GM19025 (cell line): Measurements from ENCODE around the gene CRAMP1.

Experiments used
- ATAC-seq: cut with Tn5 transposase; IDR thresholded peaks from one replicate; pipeline ENCODE4 v1.9.1; 2021; ENCODE audit warnings: mild to moderate bottlenecking, low read depth, moderate library complexity; ENCODE audit not compliant: unreplicated experiment

CRAMP1 gene

DNA sequence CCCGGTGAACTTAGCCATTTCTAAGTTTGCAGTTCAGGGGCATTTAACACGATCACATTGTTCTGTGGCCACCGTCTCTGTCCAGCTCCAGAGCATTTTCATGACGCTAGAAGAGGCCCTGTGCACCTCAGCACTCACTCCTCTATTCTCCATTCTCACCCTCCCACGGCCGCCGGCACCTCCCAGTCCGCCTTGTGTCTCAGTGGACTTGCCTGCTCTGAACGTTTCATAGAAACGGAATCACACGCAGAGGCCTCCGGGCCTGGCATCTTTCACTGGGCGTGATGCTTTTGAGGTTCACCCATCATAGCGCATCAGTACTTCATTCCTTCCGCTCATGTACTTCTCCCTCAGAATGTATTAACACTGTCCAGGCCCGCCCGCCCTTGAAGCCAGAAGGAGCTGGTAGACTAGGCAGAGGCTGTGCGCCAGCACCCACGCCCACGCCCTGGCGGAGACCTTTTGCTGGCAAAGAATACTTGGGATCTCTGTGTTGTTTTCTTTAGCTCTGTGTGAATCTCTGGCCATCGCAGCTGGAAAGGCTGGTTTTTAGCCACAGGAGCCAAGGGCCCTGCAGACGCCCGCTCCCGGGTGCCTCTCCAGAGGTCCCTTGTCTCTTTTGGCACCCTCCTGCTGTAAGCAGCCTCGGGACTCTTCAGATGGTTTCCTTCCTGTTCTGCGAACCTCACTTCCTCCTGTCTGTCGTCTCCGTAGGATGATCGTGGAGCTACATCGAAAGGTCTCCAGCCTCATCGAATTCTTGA lies 42.5 kb downstream of the CRAMP1 start:
- ATAC-seq, result no peak

DNA sequence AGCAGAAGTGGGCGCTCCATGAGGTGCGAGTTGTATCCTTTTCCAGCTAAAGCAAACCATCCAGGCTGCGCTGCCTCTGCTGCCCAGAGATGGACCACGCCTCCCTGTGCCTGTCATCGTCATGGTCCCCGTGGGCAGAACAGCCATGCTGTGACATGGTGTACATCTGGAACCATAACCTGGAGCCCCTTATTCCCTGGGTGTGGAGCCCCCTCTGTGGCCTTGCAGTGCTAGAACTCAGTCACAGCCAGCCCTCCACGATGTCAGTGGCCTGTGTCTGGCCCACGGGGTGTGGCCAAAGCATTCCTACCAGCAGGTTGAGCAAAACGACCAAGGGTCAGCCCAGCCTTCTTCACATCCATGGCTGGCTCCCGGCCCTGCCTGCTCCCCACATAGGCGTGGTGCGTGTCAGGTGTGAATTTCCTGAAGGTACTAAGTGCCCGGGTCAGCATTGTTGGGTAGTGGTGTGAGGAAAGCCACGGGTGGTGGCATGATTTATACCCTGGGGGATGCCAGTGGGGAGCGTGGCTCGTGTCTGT lies 43.2 kb downstream of the CRAMP1 start:
- no peak for ATAC-seq

DNA sequence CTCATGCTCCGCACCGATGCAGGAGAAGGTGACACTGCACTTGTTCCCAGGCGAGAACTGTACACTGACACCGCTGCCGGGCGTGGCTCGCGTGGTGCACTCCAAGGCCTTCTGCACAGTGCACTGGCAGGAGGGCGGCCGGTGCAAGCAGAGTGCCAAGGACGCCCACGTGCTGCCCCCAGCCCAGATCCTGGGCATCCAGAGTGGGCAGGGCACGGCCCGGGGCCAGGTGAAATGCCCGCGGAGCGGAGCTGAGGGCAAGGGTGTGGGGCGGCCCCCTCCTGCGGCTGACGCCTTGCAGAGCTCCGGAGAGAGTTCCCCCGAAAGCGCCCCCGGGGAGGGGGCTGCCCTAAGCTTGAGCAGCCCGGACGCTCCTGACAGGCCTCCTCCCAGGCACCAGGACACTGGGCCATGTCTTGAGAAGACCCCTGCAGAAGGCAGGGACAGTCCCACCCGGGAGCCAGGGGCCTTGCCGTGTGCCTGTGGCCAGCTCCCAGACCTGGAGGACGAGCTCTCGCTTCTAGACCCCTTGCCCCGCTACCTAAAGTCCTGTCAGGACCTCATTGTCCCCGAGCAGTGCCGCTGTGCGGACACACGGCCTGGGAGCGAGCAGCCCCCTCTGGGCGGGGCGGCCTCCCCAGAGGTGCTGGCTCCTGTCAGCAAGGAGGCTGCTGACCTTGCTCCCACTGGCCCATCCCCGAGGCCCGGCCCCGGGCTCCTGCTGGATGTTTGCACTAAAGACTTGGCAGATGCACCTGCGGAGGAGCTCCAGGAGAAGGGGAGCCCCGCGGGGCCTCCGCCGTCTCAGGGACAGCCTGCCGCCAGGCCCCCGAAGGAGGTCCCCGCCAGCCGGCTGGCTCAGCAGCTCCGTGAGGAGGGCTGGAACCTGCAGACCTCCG lies 44.0 kb downstream of the CRAMP1 start:
- no peak for ATAC-seq

DNA sequence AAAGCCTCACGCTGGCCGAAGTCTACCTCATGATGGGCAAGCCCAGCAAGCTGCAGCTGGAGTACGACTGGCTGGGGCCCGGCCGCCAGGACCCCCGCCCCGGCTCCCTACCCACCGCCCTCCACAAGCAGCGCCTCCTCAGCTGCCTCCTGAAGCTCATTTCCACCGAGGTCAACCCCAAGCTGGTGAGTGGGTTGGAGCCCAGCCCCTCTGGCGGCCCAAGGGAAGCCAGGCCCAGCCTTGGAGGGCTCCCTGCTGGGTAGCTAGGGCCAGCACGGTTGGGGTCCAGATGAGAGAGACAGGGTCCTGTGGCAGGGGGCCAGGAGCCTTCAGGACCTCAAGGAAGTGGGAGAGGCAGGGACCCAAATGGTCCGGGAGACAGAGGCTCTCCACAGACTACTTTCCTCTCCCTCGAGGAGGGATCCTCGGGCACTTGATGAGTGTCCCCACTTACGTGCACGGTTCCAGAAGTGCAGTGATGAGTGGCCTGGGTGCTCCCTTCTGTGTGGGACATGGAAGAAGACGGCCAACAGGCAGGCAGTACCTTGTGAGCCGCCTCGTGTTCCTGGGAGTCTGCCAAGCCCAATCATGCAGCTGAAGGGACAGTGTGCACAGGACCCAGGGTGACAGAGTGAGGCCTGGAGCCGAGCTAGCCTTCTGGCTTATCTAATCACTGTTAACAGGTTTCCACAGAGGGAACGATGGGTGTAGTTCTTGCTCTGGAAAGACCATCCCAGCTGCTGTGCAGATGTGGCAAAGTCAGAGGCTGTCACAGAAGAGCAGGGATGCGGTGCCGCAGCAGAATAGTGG lies 44.9 kb downstream of the CRAMP1 start:
- ATAC-seq, result no peak

DNA sequence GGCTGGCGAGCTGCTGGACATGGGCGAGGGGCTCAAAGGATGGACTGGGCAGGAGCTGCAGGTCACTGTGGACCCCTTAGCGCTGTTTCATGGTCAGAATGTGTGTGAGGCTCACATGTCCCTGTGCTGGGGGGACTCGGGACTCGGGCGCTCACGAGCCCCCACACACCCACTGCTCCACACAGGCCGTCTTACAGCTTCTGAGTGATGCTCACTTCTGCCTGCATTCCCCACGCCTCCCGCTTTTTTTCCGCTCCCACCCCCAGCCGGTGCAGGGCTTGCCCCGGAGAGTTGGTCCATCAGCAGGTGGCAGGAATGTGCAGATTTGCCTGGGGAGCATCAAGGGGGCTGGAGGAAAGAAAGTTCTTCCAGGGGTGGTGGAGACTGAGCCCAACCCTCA lies 45.7 kb downstream of the CRAMP1 start:
- no peak for ATAC-seq

DNA sequence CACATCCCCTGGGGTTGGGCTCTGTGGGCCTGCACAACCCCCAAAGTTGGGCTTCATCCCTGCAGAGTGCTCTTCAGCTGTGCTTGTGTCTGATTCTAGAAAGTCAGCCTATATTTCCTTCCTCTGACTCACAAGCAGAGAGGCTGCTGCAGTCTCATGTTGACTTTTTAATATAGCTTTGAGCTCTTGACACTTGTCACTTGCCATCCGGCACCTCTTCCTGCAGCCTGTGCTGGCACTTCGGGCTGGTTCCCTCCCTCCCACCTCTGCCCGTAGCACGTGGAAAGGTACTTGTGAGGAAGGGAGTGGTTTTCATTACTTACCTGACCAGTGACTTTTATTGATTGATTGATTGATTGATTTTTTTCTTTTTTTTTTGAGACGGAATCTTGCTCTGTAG lies 46.9 kb downstream of the CRAMP1 start:
- no peak for ATAC-seq

DNA sequence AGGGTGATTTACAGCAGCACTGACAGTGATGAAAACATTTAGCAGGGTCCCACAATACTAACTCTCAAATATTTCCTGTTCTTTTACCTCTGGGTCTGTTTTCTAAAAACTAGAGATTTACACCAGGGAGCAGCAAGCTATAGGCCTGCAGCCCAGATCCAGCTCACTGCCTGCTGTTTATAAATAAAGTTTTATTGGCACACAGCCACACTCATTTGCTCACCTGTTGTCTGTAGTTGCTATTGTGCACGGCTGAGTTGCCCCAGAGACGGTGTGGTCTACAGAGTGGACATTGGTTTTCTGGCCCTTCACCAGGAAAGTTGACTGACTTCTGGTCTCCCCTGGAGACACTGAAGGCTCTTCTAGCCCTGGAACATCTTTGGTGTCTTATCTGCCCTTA lies 49.7 kb downstream of the CRAMP1 start:
- ATAC-seq, result no peak

DNA sequence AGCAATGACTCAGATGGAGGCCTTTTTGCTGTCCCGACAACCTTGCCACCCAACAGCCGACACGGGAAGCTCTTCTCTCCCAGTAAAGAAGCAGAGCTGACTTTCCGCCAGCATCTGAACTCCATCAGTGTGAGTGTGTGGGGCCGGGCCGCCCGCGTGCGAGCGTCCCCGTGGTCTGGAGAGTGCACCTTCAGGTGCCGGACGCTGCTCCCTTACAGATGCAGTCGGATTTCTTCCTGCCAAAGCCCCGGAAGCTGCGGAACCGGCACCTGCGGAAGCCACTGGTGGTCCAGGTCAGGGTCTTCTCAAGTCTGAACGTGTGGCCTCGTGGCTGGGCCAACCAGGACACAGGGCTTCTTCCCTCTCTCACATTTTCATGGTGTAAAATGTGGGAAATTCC lies 50.4 kb downstream of the CRAMP1 start:
- ATAC-seq, result no peak

DNA sequence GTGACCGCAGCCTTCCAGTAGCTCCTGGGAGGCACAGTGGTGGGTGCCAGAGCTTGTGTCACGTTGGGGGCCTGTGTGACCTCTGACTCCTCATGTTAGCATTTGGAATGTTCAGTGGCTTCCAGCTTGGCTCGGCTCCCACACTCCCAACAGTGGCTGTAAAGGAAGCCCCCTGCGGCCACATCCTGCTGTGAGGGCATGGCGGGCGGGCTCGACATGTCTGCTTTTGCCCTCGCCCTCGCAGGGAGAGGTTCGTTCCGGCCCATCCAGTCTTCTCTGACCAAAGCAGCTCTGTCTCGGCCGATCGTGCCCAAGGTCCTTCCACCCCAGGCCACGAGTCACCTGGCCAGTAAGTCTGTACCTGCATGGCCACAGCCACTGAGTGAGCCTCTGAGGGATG lies 53.7 kb downstream of the CRAMP1 start:
- no peak for ATAC-seq

DNA sequence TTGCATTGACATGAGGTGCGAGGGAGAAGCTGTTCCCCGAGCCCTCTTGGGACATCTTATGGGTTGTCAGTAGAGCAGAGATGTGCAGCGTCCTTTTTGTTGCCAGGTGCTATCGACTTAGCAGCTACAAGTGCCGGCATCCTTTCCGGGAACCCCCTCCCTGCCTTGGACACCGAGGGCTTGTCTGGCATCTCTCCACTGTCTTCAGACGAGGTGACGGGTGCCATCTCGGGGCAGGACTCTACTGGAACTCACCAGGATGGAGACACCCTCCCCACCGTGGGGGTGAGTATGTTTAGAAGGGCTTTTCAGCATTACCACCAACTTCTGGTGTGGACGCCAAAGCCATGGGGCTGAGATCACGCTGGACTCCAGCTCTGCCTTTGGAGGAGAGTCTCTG lies 54.2 kb downstream of the CRAMP1 start:
- ATAC-seq, result no peak

DNA sequence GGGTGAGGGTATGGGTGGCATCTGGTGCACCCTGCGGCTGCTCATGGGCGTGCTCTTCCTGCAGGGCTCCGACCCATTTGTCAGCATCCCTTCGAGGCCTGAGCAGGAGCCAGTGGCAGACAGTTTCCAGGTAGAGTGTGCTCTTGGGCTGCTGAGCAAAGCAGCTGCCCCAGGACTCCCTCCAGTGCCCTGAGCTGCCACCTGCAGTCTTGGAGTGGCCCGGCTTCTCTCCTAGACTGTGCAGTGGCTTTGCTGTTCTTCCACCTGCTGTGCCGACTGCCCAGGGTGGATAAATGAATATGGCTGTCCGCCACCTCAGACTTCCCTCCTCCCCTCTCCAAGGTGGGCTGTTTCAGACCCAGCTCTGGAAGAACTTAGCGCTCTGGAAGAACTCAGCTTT lies 55.1 kb downstream of the CRAMP1 start:
- no peak for ATAC-seq

DNA sequence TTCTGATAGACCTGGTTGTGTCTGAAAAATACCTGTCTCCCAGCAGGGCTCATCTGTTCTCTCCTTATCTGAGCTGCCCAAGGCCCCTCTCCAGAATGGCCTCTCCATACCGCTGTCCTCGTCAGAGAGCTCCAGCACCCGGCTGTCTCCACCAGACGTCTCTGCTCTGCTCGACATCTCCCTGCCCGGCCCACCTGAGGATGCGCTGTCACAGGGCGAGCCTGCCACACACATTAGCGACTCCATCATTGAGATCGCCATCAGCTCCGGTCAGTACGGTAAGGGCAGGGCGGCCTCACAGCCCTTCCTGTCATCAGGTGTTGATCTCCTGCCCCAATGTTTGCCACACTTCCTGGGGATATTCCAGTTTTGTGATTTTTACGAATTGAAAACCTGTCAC lies 55.8 kb downstream of the CRAMP1 start:
- ATAC-seq, result no peak

DNA sequence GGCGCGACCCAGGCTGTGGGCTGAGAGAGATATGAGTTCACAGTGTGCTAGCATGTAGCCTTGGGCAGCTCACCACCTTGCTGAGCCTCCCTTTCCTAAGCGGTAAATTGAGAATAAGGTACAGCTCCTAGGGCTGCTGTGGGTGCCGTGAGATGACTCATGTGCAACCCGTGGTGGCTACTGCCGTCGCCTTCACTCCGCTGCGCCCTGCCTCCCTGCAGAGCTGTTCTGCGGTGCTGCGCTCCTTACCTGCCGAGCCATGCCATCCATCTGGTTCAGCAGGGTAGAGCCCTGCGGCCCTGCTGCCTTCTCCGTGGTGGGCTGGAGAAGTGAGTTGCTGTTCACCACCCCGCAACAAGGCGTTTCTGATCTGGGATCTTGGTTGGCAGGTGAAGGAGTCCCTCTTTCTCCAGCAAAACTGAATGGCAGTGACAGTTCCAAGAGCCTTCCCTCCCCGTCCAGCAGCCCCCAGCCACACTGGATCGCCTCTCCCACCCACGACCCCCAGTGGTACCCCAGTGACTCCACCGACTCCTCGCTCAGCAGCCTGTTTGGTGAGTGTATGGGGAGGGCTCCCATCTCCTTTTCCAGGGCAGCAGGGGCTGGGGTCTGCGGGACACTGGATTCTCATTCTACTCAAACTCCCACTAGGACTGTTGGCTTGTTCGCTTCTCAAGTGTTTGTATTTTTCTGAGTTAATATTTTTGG lies 56.6 kb downstream of the CRAMP1 start:
- no peak for ATAC-seq

DNA sequence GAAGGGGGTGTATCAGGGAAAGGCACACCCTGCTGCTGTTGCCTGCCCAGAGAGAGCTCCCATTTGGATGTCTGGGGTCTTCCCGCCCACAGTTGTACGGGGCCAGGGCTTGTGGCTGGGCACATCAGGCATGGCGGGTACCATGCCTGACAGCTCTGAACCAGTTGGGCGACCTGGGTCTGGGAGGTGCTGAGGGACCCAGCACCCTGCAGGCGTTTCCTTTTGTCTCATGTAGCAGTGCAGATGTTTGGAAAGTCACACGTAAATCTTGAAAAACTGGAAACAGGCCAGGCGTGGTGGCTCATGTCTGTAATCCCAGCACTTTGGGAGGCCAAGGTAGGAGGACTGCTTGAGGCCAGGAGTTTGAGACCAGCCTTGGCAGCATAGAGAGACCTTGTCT lies 57.5 kb downstream of the CRAMP1 start:
- ATAC-seq, result no peak

DNA sequence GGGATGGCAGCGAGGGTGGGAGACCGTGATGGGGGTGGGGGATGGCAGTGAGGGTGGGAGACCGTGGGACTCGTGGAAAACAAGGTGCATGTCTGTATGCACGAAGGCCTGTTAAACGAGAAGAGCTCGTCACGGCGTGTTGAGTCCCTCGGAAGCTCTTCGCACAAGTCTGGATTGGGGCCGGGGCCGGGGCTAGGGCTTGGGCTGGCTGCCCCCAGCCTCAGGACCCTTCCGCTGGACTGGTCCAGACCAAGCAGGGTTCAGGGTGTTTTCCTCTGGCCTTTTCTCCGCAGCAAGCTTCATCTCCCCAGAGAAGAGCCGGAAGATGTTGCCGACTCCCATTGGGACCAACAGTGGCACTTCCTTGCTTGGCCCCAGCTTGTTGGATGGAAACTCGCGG lies 58.2 kb downstream of the CRAMP1 start:
- no peak for ATAC-seq

DNA sequence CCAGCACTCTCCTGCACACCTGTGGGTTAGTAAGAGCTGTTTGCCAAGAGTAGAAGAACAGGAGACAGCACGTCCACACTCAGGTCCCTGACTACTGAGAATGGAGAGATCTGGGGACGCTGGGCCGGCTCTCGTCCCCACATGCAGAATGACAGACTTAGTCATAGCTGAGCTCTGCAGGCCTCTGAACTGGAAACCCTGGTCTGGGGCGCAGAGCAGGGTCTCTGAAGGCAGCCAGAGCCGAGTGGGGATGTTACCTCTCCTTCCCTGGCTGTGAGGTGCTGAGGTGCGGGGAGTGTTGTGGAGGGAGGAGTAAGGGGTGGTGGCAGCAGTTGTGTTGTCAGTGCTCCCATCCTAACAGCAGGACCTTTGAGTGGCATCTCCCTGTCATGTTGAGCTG lies 58.7 kb downstream of the CRAMP1 start:
- ATAC-seq, result no peak

DNA sequence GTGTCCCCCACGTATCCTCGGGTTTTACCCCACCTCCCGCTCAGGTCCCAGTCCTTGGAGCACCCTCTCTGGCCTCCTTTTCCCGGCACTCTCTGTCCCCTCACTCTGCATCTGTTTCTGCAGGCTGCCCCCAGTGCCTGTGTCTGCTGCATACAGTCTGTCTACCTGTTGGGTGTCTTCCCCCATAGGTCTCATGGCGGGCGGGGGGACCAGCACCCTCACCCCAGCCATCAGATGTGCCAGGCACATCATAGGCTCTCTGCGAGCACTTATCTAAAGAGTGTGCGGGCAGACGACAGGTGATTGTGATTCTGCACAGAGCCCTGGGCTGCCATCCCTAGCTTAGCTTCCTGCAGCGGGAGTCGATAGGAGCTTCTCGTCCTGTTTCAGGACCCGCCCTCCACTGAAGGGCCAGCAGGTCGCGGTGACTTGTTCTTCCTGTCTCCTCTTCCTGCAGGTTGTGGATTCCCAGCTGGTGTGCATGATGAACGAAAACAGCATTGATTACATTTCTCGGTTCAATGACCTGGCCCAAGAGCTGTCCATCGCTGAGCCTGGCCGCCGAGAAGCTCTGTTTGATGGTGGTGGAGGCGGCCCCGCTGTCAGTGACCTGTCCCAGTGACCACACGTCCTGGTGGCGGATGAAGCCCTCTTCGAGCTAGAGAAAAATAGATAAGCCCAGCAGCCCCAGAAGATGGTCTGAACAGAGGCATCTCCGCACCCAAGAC lies 61.4 kb downstream of the CRAMP1 start:
- no peak for ATAC-seq

DNA sequence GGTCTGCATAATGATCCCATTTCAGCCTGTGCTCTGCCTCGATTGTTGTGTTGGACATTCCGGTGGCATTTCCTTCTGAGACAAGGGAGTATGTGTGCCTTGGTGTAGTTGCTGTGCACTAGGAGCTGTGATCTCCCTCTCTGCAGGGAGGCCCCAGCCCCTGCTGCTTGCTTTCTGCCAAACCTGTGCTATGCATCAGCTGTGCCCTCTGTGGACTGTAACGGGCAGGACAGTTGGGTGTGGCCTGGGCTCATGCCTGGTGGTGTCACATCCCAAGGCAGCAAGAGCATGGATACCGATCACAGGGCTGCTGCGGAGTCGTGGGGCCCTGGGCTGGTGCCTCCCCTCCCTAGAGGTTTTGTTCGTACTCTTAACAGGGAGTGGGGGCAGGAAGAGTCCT lies 62.1 kb downstream of the CRAMP1 start:
- ATAC-seq, result no peak
